Measurements from ENCODE around the gene PPIG.
"Not testable (repeated sequence)": the region's sequence is repeated elsewhere in the genome, so short reads cannot be mapped to it uniquely, and the experiment has no call there.

PPIG gene

GRCh38 chr2:169584005-169584877 lies at the start of gene PPIG:
PPIG (plus strand) TSS chr2:169584351; CDS start chr2:169604042, 19,691 bp downstream.
- peak; percentile 89 for DNase-seq (ENCODE audit: extremely low spot score)
- ChIA-PET CTCF (no interaction called here), POLR2A (interaction anchor here (0.9 to 1.4 kb wide), 6 partner anchors 11 to 151 kb away, joined by 3 to 19 read pairs (median 6); partner anchors contain the start of genes BBS5 and FASTKD1)
- TF ChIP-seq SP1 (IDR thresholded peaks at IDR 0.05): no peak
- TF ChIP-seq NFRKB (IDR thresholded peaks at IDR 0.05): no peak
- peak; percentile 75 for TF ChIP-seq L3MBTL2 (conservative IDR thresholded peaks at IDR 0.05)
- TF ChIP-seq FOXA1 (IDR thresholded peaks at IDR 0.05): no peak
- no peak for TF ChIP-seq ARNT (IDR thresholded peaks at IDR 0.05)
- no peak for TF ChIP-seq CTBP1 (IDR thresholded peaks at IDR 0.05; ENCODE audit: borderline replicate concordance)
- TF ChIP-seq PKNOX1 (IDR thresholded peaks at IDR 0.05): peak; percentile 22; the same call in 1 of the 2 replicates
- no peak for TF ChIP-seq BHLHE40 (IDR thresholded peaks at IDR 0.05; ENCODE audit: borderline replicate concordance)
- TF ChIP-seq FOXM1 (IDR thresholded peaks at IDR 0.05; ENCODE audit: borderline replicate concordance): peak; percentile 89

GRCh38 chr2:169539460-169539859 lies 44.7 kb upstream of the PPIG start:
- CTCF ChIA-PET; POLR2A ChIA-PET; DNase-seq (ENCODE audit: extremely low spot score): not testable (repeated sequence)

- CTCF ChIA-PET: no interaction called here
- TF ChIP-seq L3MBTL2 (conservative IDR thresholded peaks at IDR 0.05): no peak
- no peak for TF ChIP-seq FOXK2 (IDR thresholded peaks at IDR 0.05)
- no peak for TF ChIP-seq FOXA1 (IDR thresholded peaks at IDR 0.05)
- TF ChIP-seq LEF1 (IDR thresholded peaks at IDR 0.05; ENCODE audit: borderline replicate concordance): no peak
- no peak for TF ChIP-seq ZNF384 (IDR thresholded peaks at IDR 0.05)
- DNase-seq (ENCODE audit: extremely low spot score): no peak
- POLR2A ChIA-PET: no interaction called here
Measured at GRCh38 chr2:169540146-169540545, 44.0 kb upstream of the PPIG start.

- TF ChIP-seq FOXA1 (IDR thresholded peaks at IDR 0.05) (no peak), ZNF384 (IDR thresholded peaks at IDR 0.05) (no peak), L3MBTL2 (conservative IDR thresholded peaks at IDR 0.05) (no peak), CTBP1 (IDR thresholded peaks at IDR 0.05; ENCODE audit: borderline replicate concordance) (no peak)
- ChIA-PET CTCF (no interaction called here), POLR2A (no interaction called here)
- no peak for DNase-seq (ENCODE audit: extremely low spot score)
Measured at GRCh38 chr2:169542433-169542832, 41.7 kb upstream of the PPIG start.

GRCh38 chr2:169546756-169547155 lies 37.4 kb upstream of the PPIG start:
- ChIA-PET POLR2A (no interaction called here), CTCF (no interaction called here)
- TF ChIP-seq SUZ12 (IDR thresholded peaks at IDR 0.05) (no peak), PKNOX1 (IDR thresholded peaks at IDR 0.05) (no peak), FOXA1 (IDR thresholded peaks at IDR 0.05) (no peak), TARDBP (IDR thresholded peaks at IDR 0.05) (no peak), SP1 (IDR thresholded peaks at IDR 0.05) (no peak), ARNT (IDR thresholded peaks at IDR 0.05) (no peak), ELF4 (IDR thresholded peaks at IDR 0.05) (no peak), LEF1 (IDR thresholded peaks at IDR 0.05; ENCODE audit: borderline replicate concordance) (no peak), FOXK2 (IDR thresholded peaks at IDR 0.05) (no peak), ZNF384 (IDR thresholded peaks at IDR 0.05) (no peak), FOXM1 (IDR thresholded peaks at IDR 0.05; ENCODE audit: borderline replicate concordance) (no peak), CTBP1 (IDR thresholded peaks at IDR 0.05; ENCODE audit: borderline replicate concordance) (no peak), BHLHE40 (IDR thresholded peaks at IDR 0.05; ENCODE audit: borderline replicate concordance) (no peak), NFRKB (IDR thresholded peaks at IDR 0.05) (no peak), L3MBTL2 (conservative IDR thresholded peaks at IDR 0.05) (no peak), HDGF (IDR thresholded peaks at IDR 0.05; ENCODE audit: borderline replicate concordance) (no peak)
- no peak for DNase-seq (ENCODE audit: extremely low spot score)

GRCh38 chr2:169561364-169561763 lies 22.8 kb upstream of the PPIG start:
- ChIA-PET POLR2A (no interaction called here), CTCF (interaction anchor here (0.7 kb wide), 1 partner anchor 47 kb away, joined by 3 read pairs; no protein-coding TSS in a partner anchor)
- no peak for DNase-seq (ENCODE audit: extremely low spot score)
- TF ChIP-seq LEF1 (IDR thresholded peaks at IDR 0.05; ENCODE audit: borderline replicate concordance) (no peak), ARNT (IDR thresholded peaks at IDR 0.05) (no peak), CTBP1 (IDR thresholded peaks at IDR 0.05; ENCODE audit: borderline replicate concordance) (no peak), BHLHE40 (IDR thresholded peaks at IDR 0.05; ENCODE audit: borderline replicate concordance) (no peak), ZNF384 (IDR thresholded peaks at IDR 0.05) (no peak), FOXA1 (IDR thresholded peaks at IDR 0.05) (no peak), NFRKB (IDR thresholded peaks at IDR 0.05) (no peak), ELF4 (IDR thresholded peaks at IDR 0.05) (no peak), SUZ12 (IDR thresholded peaks at IDR 0.05) (no peak), SP1 (IDR thresholded peaks at IDR 0.05) (no peak), FOXM1 (IDR thresholded peaks at IDR 0.05; ENCODE audit: borderline replicate concordance) (no peak), HDGF (IDR thresholded peaks at IDR 0.05; ENCODE audit: borderline replicate concordance) (no peak), FOXK2 (IDR thresholded peaks at IDR 0.05) (no peak), L3MBTL2 (conservative IDR thresholded peaks at IDR 0.05) (no peak), PKNOX1 (IDR thresholded peaks at IDR 0.05) (no peak)

GRCh38 chr2:169562084-169562483 lies 22.1 kb upstream of the PPIG start:
- CTCF ChIA-PET: not testable (repeated sequence)

More at GRCh38 chr2:169562084-169562483, 22.1 kb upstream of the PPIG start:
- POLR2A ChIA-PET: interaction anchor here (0.6 kb wide), 1 partner anchor 47 kb away, joined by 3 read pairs; no protein-coding TSS in a partner anchor
- not testable (repeated sequence) for DNase-seq (ENCODE audit: extremely low spot score)
